Caco-2 (cell line): Measurements from ENCODE around the gene SMIM23. TPM values are rescaled to one million over a fixed set of nuclear protein-coding genes. Genes with fewer than 3 reads are reported as not detected.

Experiments used
- BruUV-seq: library from RNA; stranded (reverse); fragments of 400-500 nt; replicated peaks from 2 replicates; lab custom pipeline; 2021; lab: Mats Ljungman, UMichigan
- CTCF ChIA-PET: fragments of 300-600 bp; sonication (Branson Sonifier 250); formaldehyde crosslinking; loops from one replicate; lab custom pipeline; 2022; ENCODE audit warnings: antibody characterized with exemption; lab: Charles Lee
- POLR2A ChIA-PET: fragments of 300-600 bp; sonication (Branson Sonifier 250); formaldehyde crosslinking; loops from one replicate; lab custom pipeline; 2022; ENCODE audit warnings: antibody characterized with exemption; lab: Charles Lee
- DNase-seq, 2 experiments: peaks; one replicate each; pipeline versions ENCODE4 v3.0.0 to v3.0.0-alpha.2; 2020 to 2022
- H3K27me3 ChIP-seq: replicated peaks from 2 replicates; pipeline ENCODE4 v1.6.0; 2011; ENCODE audit warnings: low read length; ENCODE audit not compliant: control insufficient read depth, insufficient read depth
- H3K36me3 ChIP-seq: 2 replicates; pipeline ENCODE4 v1.5.1; 2011; ENCODE audit warnings: low read length; ENCODE audit not compliant: control insufficient read depth, insufficient read depth
- H3K4me1 ChIP-seq: fragments of 250-450 bp; sonication (Bioruptor Pico); 2 replicates; pipeline ENCODE4 v1.5.1; 2020; ENCODE audit warnings: mild to moderate bottlenecking
- H3K4me3 ChIP-seq: 2 replicates; pipeline ENCODE4 v1.5.1; 2011; ENCODE audit warnings: low read depth, mild to moderate bottlenecking, control low read depth, low read length
- H3K9me3 ChIP-seq: fragments of 250-450 bp; sonication (Bioruptor Pico); 2 replicates; pipeline ENCODE4 v1.5.1; 2020; ENCODE audit warnings: mild to moderate bottlenecking, moderate library complexity
- H3K27ac Mint-ChIP-seq: one replicate; pipeline ENCODE4 v1.8.0; 2022; ENCODE audit warnings: mixed read lengths; ENCODE audit not compliant: unreplicated experiment
- H3K27me3 Mint-ChIP-seq: one replicate; pipeline ENCODE4 v1.8.0; 2022; ENCODE audit warnings: mixed read lengths; ENCODE audit not compliant: insufficient read depth, unreplicated experiment
- H3K36me3 Mint-ChIP-seq: one replicate; pipeline ENCODE4 v1.8.0; 2022; ENCODE audit warnings: mild to moderate bottlenecking, mixed read lengths; ENCODE audit not compliant: insufficient read depth, unreplicated experiment
- H3K4me1 Mint-ChIP-seq: one replicate; pipeline ENCODE4 v1.8.0; 2022; ENCODE audit warnings: low read depth, mixed read lengths; ENCODE audit not compliant: unreplicated experiment
- H3K4me3 Mint-ChIP-seq: one replicate; pipeline ENCODE4 v1.8.0; 2022; ENCODE audit warnings: mild to moderate bottlenecking, moderate library complexity, mixed read lengths; ENCODE audit not compliant: unreplicated experiment
- H3K9me3 Mint-ChIP-seq: one replicate; pipeline ENCODE4 v1.8.0; 2022; ENCODE audit warnings: mixed read lengths; ENCODE audit not compliant: unreplicated experiment
- intact Hi-C: fragments of 100-400 bp; cut with micrococcal nuclease; formaldehyde crosslinking; loops from one replicate; pipeline ENCODE4 v1.10.0; 2022; ENCODE audit not compliant: unreplicated experiment
- total RNA-seq: library from RNA; stranded (reverse); gene quantifications from 2 replicates; pipeline ENCODE4 v1.2.3, GENCODE V29; 2022
- TF ChIP-seq, protein P1 (sequence below), 2 experiments: fragments of 200-600 bp in 1 of 2; IDR thresholded peaks; 1 replicate in 1 of 2; 2 replicates in 1 of 2; pipeline versions ENCODE4 v1.5.1 to v1.8.0; 2011 to 2022; ENCODE audit warnings: antibody characterized with exemption in 1 of 2, control low read depth in 1 of 2, inconsistent platforms in 1 of 2, low read depth in 1 of 2, low read length in 1 of 2, mild to moderate bottlenecking in 1 of 2, moderate library complexity in 1 of 2; ENCODE audit not compliant: insufficient read depth in 1 of 2, severe bottlenecking in 1 of 2, unreplicated experiment in 1 of 2

SMIM23 gene
- total RNA-seq, 1 experiment from 2014 or later: not detected

DNA sequence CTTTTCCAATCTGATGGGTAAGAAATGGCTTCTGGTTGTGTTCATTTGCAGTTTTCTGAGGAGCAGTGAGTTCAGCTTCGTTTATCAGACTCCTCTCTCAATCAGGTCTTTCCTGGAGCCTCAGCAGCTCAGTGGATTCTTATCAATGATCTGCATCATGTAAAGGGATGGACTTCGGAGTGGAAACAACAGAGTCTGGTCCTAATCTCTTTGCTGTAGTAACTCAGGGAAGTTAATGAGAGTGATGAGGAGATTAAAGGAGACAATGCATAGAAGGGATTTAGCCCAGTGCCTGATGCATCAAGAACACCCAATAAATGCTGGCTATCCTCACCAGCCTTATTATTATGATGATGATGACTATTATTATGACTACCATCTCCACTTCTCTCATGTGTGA is 47.2 kb downstream of the SMIM23 start:
- ChIA-PET POLR2A (no interaction called here), CTCF (no interaction called here)
- Mint-ChIP-seq H3K4me1 (no peaks in the 10 kb centered on the region), H3K9me3 (peaks cover 14% of the 10 kb centered on the region), H3K27ac (no peak overlapping the region), H3K36me3 (no peaks in the 10 kb centered on the region), H3K27me3 (no peaks in the 10 kb centered on the region), H3K4me3 (no peak overlapping the region)
- Histone ChIP-seq H3K36me3 (no peaks in the 10 kb centered on the region), H3K27me3 (no peaks in the 10 kb centered on the region), H3K9me3 (peaks cover 4% of the 10 kb centered on the region), H3K4me3 (no peak overlapping the region), H3K4me1 (no peaks in the 10 kb centered on the region)
- no TSS peak for BruUV-seq
- TF ChIP-seq, protein P1, sequence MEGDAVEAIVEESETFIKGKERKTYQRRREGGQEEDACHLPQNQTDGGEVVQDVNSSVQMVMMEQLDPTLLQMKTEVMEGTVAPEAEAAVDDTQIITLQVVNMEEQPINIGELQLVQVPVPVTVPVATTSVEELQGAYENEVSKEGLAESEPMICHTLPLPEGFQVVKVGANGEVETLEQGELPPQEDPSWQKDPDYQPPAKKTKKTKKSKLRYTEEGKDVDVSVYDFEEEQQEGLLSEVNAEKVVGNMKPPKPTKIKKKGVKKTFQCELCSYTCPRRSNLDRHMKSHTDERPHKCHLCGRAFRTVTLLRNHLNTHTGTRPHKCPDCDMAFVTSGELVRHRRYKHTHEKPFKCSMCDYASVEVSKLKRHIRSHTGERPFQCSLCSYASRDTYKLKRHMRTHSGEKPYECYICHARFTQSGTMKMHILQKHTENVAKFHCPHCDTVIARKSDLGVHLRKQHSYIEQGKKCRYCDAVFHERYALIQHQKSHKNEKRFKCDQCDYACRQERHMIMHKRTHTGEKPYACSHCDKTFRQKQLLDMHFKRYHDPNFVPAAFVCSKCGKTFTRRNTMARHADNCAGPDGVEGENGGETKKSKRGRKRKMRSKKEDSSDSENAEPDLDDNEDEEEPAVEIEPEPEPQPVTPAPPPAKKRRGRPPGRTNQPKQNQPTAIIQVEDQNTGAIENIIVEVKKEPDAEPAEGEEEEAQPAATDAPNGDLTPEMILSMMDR (IDR thresholded peaks at IDR 0.05; ENCODE audit: insufficient read depth in 1 of 2, low read depth in 1 of 2, low read length in 1 of 2, severe bottlenecking in 1 of 2, unreplicated experiment in 1 of 2): no peak
- no peak for DNase-seq
- intact Hi-C loops: no loop called here

DNA sequence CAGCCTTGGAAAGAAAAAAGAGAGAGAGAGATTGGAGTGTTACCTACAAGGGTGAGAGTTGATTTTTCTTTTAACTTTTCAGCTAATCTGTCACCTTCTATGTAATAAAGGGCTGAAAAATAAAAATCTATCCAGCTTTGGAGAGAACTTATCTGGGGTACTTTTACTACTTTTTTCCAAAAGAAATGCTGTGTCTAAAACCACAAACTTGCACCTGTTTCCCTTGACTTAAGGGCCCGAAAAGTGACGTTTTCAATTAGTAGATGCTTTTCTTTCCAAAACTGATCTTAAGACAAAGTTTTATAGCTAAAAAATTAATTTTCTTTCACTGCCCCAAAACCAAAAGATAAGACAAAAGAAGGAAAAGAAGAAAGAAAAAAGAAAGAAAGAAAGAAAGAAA is 48.8 kb downstream of the SMIM23 start:
- peaks cover 14% of the 10 kb centered on the region for H3K9me3 Mint-ChIP-seq
- H3K36me3 Mint-ChIP-seq: no peaks in the 10 kb centered on the region
- ChIA-PET CTCF (no interaction called here), POLR2A (no interaction called here)
- TF ChIP-seq, protein P1 (IDR thresholded peaks at IDR 0.05; ENCODE audit: insufficient read depth in 1 of 2, low read depth in 1 of 2, low read length in 1 of 2, severe bottlenecking in 1 of 2, unreplicated experiment in 1 of 2): no peak
- peaks cover 4% of the 10 kb centered on the region for H3K9me3 ChIP-seq
- H3K4me1 ChIP-seq: no peaks in the 10 kb centered on the region
- no peaks in the 10 kb centered on the region for H3K27me3 Mint-ChIP-seq
- no TSS peak for BruUV-seq
- intact Hi-C loops: no loop called here
- H3K4me3 ChIP-seq: no peak overlapping the region
- H3K27ac Mint-ChIP-seq: no peak overlapping the region
- no peaks in the 10 kb centered on the region for H3K36me3 ChIP-seq
- H3K4me1 Mint-ChIP-seq: no peaks in the 10 kb centered on the region
- no peaks in the 10 kb centered on the region for H3K27me3 ChIP-seq
- DNase-seq: no peak
- H3K4me3 Mint-ChIP-seq: no peak overlapping the region

DNA sequence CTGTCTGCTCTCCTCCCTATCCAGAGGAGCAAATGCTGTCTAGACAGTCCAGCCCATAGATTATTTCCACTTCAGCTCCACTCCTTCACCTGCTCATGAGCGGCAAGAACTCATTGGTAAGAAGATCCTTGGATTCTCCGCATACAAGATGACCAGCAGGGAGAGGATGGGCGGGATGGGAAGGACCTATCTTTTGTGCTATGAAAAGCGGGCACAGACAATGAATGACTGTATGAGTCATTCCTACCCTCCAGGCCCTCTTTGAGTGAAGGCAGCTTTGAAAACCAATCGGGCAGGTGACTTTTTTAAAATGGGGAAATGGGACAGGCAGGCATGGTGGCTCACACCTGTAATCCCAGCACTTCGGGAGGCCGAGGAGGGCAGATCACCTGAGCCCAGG is 49.4 kb downstream of the SMIM23 start:
- no peak overlapping the region for H3K4me3 Mint-ChIP-seq
- ChIA-PET CTCF (no interaction called here), POLR2A (no interaction called here)
- H3K27me3 ChIP-seq: no peaks in the 10 kb centered on the region
- no TSS peak for BruUV-seq
- H3K36me3 Mint-ChIP-seq: no peaks in the 10 kb centered on the region
- no peak overlapping the region for H3K27ac Mint-ChIP-seq
- H3K9me3 ChIP-seq: peaks cover 4% of the 10 kb centered on the region
- peaks cover 14% of the 10 kb centered on the region for H3K9me3 Mint-ChIP-seq
- intact Hi-C loops: no loop called here
- TF ChIP-seq, protein P1 (IDR thresholded peaks at IDR 0.05; ENCODE audit: insufficient read depth in 1 of 2, low read depth in 1 of 2, low read length in 1 of 2, severe bottlenecking in 1 of 2, unreplicated experiment in 1 of 2): no peak
- H3K27me3 Mint-ChIP-seq: no peaks in the 10 kb centered on the region
- H3K4me1 Mint-ChIP-seq: no peaks in the 10 kb centered on the region
- no peaks in the 10 kb centered on the region for H3K36me3 ChIP-seq
- no peak overlapping the region for H3K4me3 ChIP-seq
- no peaks in the 10 kb centered on the region for H3K4me1 ChIP-seq
- no peak for DNase-seq
